Erythroblast (primary cell): ENCODE results near the gene EIPR1.
"Not testable (repeated sequence)": the region's sequence is repeated elsewhere in the genome, so short reads cannot be mapped to it uniquely, and the experiment has no call there.

Experiments
- DNase-seq, 2 experiments: peaks; one replicate each; lab custom pipeline; 2025; lab: John Stamatoyannopoulos, UW
- GATA1 ChIP-seq: IDR thresholded peaks from 2 replicates; pipeline ENCODE4 v1.6.1; 2011; ENCODE audit warnings: low read depth, mild to moderate bottlenecking, control low read depth, low read length, moderate library complexity
- POLR2A ChIP-seq: IDR thresholded peaks from 2 replicates; pipeline ENCODE4 v1.6.1; 2011; ENCODE audit warnings: mild to moderate bottlenecking, low read length

The EIPR1 gene

DNA sequence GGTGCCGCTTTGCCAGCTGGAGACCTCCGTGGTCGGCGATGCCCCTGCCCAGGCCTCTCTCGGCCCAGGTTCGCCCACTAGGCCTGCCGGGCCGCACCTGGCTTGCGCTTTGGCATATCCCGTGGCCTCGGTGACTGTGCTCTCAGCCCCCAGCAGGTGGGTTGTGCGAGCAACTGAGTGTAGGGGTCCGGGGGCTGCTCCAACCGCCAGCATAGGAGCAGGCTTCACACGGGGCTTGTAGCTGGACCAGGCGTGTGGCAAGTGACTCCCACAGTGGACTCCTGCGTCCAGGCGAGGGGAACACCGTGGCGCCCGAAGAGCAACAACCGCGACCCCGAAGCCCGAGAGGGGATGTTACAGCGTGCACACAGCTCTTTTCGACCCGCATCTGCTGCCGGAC is 11.6 kb upstream of the EIPR1 start:
- no peak for DNase-seq
- no peak for TF ChIP-seq POLR2A
- TF ChIP-seq GATA1: no peak

DNA sequence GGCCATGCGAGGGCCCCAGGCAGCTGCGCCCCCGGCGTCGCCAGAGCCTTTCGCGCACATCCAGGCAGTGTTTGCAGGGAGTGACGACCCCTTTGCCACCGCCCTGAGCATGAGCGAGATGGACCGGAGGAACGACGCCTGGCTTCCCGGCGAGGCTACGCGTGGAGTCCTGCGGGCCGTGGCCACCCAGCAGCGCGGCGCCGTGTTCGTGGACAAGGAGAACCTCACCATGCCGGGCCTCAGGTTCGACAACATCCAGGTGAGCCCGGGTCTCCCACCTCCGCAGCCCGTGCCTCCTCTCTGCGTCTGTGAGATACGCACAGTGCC is 10.8 kb upstream of the EIPR1 start:
- no peak for DNase-seq
- TF ChIP-seq POLR2A (no peak), GATA1 (no peak)

DNA sequence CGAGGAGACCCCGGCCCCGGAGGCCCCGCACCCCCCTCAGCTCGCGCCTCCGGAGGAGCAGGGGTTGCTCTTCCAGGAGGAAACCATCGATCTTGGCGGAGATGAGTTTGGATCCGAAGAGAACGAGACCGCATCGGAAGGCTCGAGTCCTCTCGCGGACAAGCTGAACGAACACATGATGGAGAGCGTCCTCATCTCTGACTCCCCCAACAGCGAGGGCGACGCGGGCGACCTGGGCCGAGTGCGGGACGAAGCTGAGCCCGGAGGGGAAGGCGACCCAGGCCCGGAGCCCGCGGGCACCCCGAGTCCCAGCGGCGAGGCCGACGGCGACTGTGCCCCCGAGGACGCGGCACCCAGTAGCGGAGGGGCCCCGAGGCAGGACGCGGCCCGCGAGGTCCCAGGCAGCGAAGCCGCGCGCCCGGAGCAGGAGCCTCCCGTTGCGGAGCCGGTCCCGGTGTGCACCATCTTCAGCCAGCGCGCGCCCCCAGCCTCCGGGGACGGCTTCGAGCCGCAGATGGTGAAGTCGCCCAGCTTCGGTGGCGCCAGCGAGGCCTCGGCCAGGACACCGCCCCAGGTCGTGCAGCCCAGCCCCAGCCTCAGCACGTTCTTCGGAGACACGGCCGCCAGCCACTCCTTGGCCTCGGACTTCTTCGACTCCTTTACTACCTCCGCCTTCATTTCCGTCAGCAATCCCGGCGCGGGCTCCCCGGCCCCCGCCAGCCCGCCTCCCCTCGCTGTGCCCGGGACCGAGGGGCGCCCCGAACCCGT is 10.2 kb upstream of the EIPR1 start:
- no peak for DNase-seq
- TF ChIP-seq POLR2A (no peak), GATA1 (no peak)

DNA sequence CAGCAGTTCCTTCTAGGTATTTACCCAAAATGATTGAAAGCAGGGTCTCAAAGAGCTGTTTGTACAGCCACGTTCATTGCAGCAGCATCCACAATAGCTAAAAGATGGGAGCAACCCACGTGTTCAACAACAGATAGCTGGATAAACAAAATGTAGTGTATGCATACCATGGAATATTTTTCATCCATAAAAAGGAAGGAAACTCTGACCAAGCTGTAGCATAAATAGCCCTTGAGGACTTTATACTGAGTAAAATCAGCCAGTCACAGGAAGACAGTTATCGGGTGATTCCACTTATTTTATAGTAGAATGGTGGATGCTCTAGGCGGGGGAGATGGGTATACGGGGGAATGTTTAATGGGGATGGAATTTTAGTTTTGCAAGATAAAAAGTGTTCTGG is 9.4 kb upstream of the EIPR1 start:
- DNase-seq: no peak
- TF ChIP-seq GATA1: no peak
- TF ChIP-seq POLR2A: no peak

DNA sequence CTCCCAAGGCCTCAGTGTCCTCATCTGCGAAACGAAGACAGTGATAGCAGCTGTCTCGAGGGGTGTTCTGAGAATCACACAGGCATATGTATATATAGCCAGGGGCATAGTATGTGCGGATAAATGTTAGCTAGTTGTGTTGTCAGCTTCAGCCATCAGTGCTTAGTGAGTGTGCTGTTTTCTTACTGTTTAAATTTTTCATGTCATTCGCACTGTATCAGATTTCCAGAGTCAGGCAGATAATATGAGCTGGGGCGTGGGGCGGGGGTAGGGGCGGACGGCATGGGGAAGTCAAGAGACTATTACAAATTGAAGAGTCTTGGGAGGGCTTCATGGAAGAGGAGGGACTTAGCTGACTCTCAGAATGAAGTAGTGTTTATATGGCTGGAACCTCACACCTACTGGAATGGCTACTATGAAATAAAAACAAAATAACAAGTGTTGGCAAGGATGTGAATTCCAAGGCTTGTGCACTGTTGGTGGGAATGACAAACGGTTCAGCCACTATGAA is 8.9 kb upstream of the EIPR1 start:
- peak; percentile 15 to 47 for DNase-seq
- TF ChIP-seq GATA1: no peak
- TF ChIP-seq POLR2A: no peak

DNA sequence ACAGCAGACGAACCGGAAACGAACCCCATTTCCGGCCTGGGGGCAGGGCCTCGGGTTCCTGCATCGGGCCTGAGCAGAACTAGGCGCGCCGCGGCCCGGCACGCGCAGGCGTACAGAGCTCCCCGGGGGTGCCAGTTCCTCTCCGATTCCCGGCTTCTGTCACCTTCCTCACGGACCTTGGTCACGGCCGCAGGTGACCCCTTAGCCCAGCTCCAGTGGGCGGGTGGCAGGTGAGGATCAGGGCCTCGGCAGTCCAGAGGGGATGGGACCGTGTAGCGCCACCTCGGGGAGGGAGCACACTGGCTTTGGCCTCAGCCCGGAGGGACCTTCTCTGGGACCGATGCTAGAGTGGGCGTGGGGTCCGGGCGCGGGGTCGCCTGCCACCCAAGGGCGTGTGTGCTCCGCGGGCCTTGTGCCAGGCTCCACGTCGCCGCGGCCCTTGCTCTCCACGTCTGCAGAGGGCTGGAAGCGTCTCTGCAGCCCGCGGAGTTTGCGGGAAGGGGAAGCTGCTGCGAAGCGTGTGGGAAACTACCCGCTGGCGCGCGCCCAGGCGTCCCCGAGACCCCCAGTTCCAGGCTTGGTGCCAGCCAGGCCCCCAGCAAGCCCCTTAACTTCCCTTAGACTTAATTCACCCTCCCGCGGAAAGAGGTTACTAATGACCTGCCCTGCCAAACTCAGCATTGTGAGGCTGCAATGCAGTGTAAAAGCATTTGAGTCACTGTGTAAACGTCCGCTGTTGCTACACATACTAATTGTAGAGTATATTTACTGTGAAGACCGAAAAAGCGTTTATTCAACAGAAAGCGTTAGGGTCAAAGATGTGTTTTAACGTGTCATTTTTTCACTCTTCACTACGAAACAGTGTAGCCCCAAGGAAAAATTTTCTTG is 2.3 kb upstream of the EIPR1 start, which contains the start of gene TRAPPC12:
Gene TRAPPC12, plus strand, starts transcription at position 48 of the 888 bp plus-strand sequence. CDS start 7,930 bp downstream, outside the sequence.
- peak; percentile 92 to 93 for DNase-seq
- TF ChIP-seq POLR2A (peak; percentile 93), GATA1 (no peak)

DNA sequence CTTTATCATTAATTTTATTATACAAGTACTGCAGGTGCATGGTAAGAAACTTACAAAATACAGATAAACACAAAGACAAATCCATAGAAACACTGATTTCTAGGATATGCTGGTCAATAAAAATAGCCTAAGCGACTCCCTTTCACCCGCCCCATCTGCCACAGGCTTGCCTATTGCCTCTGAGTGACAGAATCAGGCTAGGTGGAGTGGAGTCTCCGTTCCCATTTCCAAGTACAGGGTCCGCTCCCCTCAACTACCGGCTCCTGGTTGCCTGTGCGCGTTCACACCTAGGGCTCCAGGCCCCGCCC is 1.7 kb upstream of the EIPR1 start:
- TF ChIP-seq GATA1 (no peak), POLR2A (no peak)
- no peak for DNase-seq

DNA sequence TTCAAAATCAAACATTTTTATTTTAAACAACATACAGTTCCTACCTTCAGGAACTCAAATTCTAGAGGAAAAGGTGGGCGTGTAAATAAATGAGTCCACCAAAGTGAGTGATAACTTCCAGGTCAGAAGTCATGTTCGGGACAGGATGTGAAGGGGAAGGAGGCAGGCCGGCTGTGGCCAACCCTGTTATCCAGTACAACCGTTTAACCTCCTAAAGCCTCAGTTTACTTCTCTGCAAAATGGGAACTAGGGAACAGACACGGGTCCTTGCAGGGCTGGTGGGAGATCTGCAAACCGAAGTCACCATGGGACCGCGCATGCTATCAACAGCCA is 373 bp downstream of the EIPR1 start:
- no peak for TF ChIP-seq GATA1
- TF ChIP-seq POLR2A: no peak
- DNase-seq: peak in 1 of 2 experiments; percentile 76

DNA sequence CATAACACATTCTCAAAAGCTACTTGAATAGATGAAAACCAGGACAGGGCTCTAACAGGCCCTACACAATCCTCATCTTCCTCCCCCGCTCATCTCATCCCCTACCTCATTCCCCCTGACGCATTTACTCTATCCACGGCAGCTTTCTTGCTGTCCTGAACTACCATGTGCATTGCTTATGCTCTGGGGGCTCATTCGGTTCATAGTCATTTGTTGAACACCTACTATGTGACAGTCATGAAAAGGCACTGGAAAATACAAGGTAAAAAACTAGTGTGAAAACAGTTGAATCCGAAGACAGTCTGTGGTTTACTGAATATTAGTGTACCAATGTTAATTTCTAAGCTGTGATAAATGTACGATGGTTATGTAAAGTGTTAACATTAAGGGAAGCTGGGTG is 797 bp downstream of the EIPR1 start:
- TF ChIP-seq GATA1 (no peak), POLR2A (no peak)
- DNase-seq: no peak

DNA sequence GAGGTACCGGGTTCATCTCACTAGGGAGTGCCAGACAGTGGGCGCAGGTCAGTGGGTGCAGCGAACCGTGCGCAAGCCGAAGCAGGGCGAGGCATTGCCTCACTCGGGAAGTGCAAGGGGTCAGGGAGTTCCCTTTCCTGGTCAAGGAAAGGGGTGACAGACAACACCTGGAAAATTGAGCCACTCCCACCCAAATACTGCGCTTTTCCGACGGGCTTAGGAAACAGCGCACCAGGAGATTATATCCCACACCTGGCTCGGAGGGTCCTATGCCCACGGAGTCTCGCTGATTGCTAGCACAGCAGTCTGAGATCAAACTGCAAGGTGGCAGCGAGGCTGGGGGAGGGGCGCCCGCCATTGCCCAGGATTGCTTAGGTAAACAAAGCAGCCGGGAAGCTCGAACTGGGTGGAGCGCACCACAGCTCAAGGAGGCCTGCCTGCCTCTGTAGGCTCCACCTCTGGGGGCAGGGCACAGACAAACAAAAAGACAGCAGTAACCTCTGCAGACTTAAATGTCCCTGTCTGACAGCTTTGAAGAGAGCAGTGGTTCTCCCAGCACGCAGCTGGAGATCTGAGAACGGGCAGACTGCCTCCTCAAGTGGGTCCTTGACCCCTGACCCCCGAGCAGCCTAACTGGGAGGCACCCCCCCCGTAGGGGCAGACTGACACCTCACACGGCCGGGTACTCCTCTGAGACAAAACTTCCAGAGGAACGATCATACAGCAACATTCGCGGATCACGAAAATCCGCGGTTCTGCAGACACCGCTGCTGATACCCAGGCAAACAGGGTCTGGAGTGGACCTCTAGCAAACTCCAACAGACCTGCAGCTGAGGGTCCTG is 8.1 kb downstream of the EIPR1 start:
- not testable (repeated sequence) for DNase-seq

DNA sequence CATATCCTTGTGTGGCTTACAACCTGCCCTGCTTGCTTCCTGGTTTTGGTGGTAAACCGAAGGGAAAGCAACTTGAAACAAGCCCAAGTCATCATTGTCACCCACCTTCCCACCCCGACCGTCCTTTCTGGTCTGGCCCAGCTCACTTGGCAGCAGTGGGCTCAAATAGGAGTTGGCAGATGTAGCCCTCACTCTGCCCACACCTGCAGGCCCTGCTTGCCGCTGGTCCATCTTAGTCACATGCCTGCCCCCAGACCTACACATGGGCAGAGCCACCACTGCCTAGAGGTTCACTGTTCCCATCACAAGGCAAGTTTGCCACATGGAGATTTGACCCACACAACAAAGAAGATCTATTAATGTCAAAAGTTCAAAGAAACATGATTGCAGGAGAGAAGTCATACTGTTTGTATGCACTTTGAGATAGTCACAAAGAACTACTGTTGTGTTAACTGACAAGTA is 9.3 kb downstream of the EIPR1 start:
- TF ChIP-seq GATA1 (no peak), POLR2A (no peak)
- no peak for DNase-seq

DNA sequence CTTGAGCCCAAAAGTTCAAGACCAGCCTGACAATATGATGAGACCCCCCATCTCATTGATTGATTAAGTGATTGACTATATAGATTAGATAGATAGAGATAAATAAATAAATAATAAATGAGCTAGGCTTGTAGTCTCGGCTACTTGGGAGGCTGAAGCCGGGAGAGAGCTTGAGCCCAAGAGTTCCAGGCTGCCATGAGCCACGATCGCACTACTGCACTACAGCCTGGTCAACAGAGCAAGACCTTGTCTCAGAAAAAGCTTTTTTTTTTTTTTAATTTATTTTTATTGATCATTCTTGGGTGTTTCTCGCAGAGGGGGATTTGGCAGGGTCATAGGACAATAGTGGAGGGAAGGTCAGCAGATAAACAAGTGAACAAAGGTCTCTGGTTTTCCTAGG is 12.4 kb downstream of the EIPR1 start:
- TF ChIP-seq POLR2A (no peak), GATA1 (no peak)
- no peak for DNase-seq

DNA sequence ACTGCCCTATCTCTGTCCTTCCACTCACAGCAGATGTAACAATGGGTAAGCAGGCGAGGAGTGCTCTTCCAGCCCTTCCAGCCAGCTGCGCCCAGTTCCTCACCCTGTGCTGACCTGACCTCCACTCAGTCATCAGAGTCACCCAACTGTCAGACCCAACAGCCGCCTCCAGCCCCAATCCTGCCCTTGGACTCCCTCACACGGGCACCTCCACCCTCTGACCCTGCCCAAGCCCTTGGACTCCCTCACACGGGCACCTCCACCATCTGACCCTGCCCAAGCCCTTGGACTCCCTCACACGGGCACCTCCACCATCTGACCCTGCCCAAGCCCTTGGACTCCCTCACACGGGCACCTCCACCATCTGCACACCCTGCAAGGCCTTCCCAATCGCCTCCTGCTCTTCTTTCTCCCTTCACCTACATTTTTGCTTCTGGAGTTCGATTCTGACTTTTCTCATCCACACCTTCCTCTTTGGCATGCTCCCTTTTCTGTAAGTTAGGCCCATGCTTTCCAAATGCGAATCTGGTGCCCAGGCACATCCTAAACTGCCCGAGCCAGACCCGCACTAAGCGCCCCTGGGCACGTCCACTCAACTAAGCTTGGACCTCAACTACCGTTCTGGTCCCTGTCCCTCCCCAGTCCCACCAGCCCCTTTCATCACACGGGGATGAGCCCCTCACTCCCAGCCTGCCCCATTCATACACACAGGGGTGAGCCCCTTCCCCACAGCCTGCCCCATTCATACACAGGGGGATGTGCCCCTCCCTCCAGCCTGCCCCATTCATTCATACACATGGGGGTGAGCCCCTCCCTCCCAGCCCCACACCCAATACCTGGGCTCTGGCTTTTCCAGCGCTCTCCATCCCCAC is 15.9 kb downstream of the EIPR1 start:
- DNase-seq: no peak
- no peak for TF ChIP-seq GATA1
- TF ChIP-seq POLR2A: no peak
